HepG2 (cell line): ENCODE data around the gene ELAPOR1. TPM values are rescaled to one million over a fixed set of nuclear protein-coding genes. Genes with fewer than 3 reads are reported as not detected.

Experiments
- ARHGAP35 ChIP-seq: sonication (generic); formaldehyde crosslinking; IDR thresholded peaks from 2 replicates; pipeline ENCODE4 v1.9.0; 2022; ENCODE audit warnings: mild to moderate bottlenecking, inconsistent platforms, moderate library complexity, missing genetic modification reagents, borderline replicate concordance
- JARID2 ChIP-seq: sonication (generic); formaldehyde crosslinking; IDR thresholded peaks from 2 replicates; pipeline ENCODE4 v1.8.1; 2023; ENCODE audit warnings: missing genetic modification reagents, inconsistent platforms; ENCODE audit not compliant: insufficient replicate concordance
- KDM6A ChIP-seq: IDR thresholded peaks from 2 replicates; pipeline ENCODE4 v1.6.1; 2016; ENCODE audit warnings: low read depth
- KMT2A ChIP-seq: sonication (generic); formaldehyde crosslinking; IDR thresholded peaks from 2 replicates; pipeline ENCODE4 v1.4.0; 2020; ENCODE audit warnings: missing genetic modification reagents
- MAF1 ChIP-seq: sonication (generic); formaldehyde crosslinking; IDR thresholded peaks from 2 replicates; pipeline ENCODE4 v1.5.0; 2020; ENCODE audit warnings: missing genetic modification reagents, borderline replicate concordance
- MAFF ChIP-seq: IDR thresholded peaks from 2 replicates; pipeline ENCODE4 v1.6.1; 2011; ENCODE audit warnings: low read depth, low read length, improper control_type of control experiment
- MTA1 ChIP-seq: sonication (generic); formaldehyde crosslinking; IDR thresholded peaks from 2 replicates; pipeline ENCODE4 v1.4.0; 2020; ENCODE audit warnings: missing genetic modification reagents, mild to moderate bottlenecking, borderline replicate concordance
- NBN ChIP-seq: fragments of 450-650 bp; conservative IDR thresholded peaks from 2 replicates; pipeline ENCODE4 v1.6.1; 2017
- NR2C2 ChIP-seq: sonication (generic); formaldehyde crosslinking; IDR thresholded peaks from 2 replicates; pipeline ENCODE4 v1.4.0; 2020; ENCODE audit warnings: missing genetic modification reagents, mild to moderate bottlenecking, moderate library complexity, borderline replicate concordance
- PAF1 ChIP-seq: IDR thresholded peaks from 2 replicates; pipeline ENCODE4 v1.6.1; 2016; ENCODE audit warnings: missing genetic modification reagents, missing compliant biosample characterization
- PHF20 ChIP-seq: sonication (generic); formaldehyde crosslinking; IDR thresholded peaks from 2 replicates; pipeline ENCODE4 v1.5.0; 2020; ENCODE audit warnings: mild to moderate bottlenecking, missing genetic modification reagents
- PRPF4 ChIP-seq: fragments of 200-400 bp; formaldehyde crosslinking; IDR thresholded peaks from 2 replicates; pipeline ENCODE4 v1.6.1; 2016; ENCODE audit warnings: low read length, low read depth; ENCODE audit not compliant: poor library complexity, severe bottlenecking
- SP2 ChIP-seq: sonication (generic); formaldehyde crosslinking; IDR thresholded peaks from 2 replicates; pipeline ENCODE4 v1.5.1; 2020; ENCODE audit warnings: mild to moderate bottlenecking, missing genetic modification reagents
- ZBTB1 ChIP-seq: sonication (generic); formaldehyde crosslinking; IDR thresholded peaks from 2 replicates; pipeline ENCODE4 v1.4.0; 2020; ENCODE audit warnings: missing genetic modification reagents, borderline replicate concordance
- ZBTB8A ChIP-seq: sonication (generic); formaldehyde crosslinking; IDR thresholded peaks from 2 replicates; pipeline ENCODE4 v1.4.0; 2020; ENCODE audit warnings: mild to moderate bottlenecking, low read depth, missing genetic modification reagents, borderline replicate concordance
- ZMYM4 ChIP-seq: sonication (generic); formaldehyde crosslinking; IDR thresholded peaks from 2 replicates; pipeline ENCODE4 v1.8.1; 2023; ENCODE audit warnings: mild to moderate bottlenecking, missing genetic modification reagents
- ZNF282 ChIP-seq: fragments of 450-650 bp; IDR thresholded peaks from 2 replicates; pipeline ENCODE4 v1.6.1; 2018; ENCODE audit not compliant: partially characterized antibody
- ZNF326 ChIP-seq: sonication (generic); formaldehyde crosslinking; IDR thresholded peaks from 2 replicates; pipeline ENCODE4 v1.4.0; 2020; ENCODE audit warnings: missing genetic modification reagents, borderline replicate concordance
- ZNF431 ChIP-seq: sonication (generic); formaldehyde crosslinking; IDR thresholded peaks from 2 replicates; pipeline ENCODE4 v1.9.0; 2022; ENCODE audit warnings: missing genetic modification reagents, low read depth, mild to moderate bottlenecking, borderline replicate concordance
- ZNF557 ChIP-seq: sonication (generic); formaldehyde crosslinking; IDR thresholded peaks from 2 replicates; pipeline ENCODE4 v1.4.0; 2020; ENCODE audit warnings: missing genetic modification reagents
- ZNF558 ChIP-seq: sonication (generic); formaldehyde crosslinking; IDR thresholded peaks from 2 replicates; pipeline ENCODE4 v1.9.0; 2022; ENCODE audit warnings: mild to moderate bottlenecking, missing genetic modification reagents, borderline replicate concordance
- ZNF563 ChIP-seq: sonication (generic); formaldehyde crosslinking; IDR thresholded peaks from 2 replicates; pipeline ENCODE4 v1.8.0; 2022; ENCODE audit warnings: mild to moderate bottlenecking, moderate library complexity, missing genetic modification reagents
- ZNF607 ChIP-seq: sonication (generic); formaldehyde crosslinking; IDR thresholded peaks from 2 replicates; pipeline ENCODE4 v1.5.1; 2020; ENCODE audit warnings: missing genetic modification reagents, mild to moderate bottlenecking, borderline replicate concordance
- ZNF616 ChIP-seq: sonication (generic); formaldehyde crosslinking; IDR thresholded peaks from 2 replicates; pipeline ENCODE4 v1.5.0; 2020; ENCODE audit warnings: low read depth, mild to moderate bottlenecking, missing genetic modification reagents
- ZNF619 ChIP-seq: sonication (generic); formaldehyde crosslinking; IDR thresholded peaks from 2 replicates; pipeline ENCODE4 v1.4.0; 2020; ENCODE audit warnings: mild to moderate bottlenecking, missing genetic modification reagents
- ZNF83 ChIP-seq: sonication (generic); formaldehyde crosslinking; IDR thresholded peaks from 2 replicates; pipeline ENCODE4 v1.4.0; 2020; ENCODE audit warnings: missing genetic modification reagents, mild to moderate bottlenecking, borderline replicate concordance
- polyA plus RNA-seq, 8 experiments: library from polyadenylated mRNA; depleted of rRNA in 3 of 8; stranded (reverse) in 7 of 8; unstranded in 1 of 8; fragments of >200 nt; fragmentation: Illumina TruSeq in 4 of 8; extraction: Trizol in 4 of 8; gene quantifications; 2 replicates each; pipeline versions ENCODE4 v1.2.1 to v1.2.3, GENCODE V29; 2011 to 2016; ENCODE audit warnings: low read depth in 4 of 8, missing spikeins in 1 of 8, mixed read lengths in 1 of 8; ENCODE audit not compliant: insufficient read depth in 1 of 8
- total RNA-seq, 5 experiments: library from RNA; depleted of rRNA; stranded (reverse); fragments of >200 nt; fragmentation: Illumina TruSeq; extraction: Trizol; gene quantifications; 2 replicates each; pipeline ENCODE4 v1.2.3, GENCODE V29; 2016; ENCODE audit warnings: low read depth in 1 of 5
- TF ChIP-seq, protein P1 (sequence below), 2 experiments: fragments of 450-650 bp in 1 of 2; sonication (generic) in 1 of 2; formaldehyde crosslinking; IDR thresholded peaks; 2 replicates each; pipeline versions ENCODE4 v1.5.0 to v1.8.0; 2020 to 2022; ENCODE audit warnings: mild to moderate bottlenecking in 1 of 2, missing genetic modification reagents in 1 of 2
- TF ChIP-seq, protein P2 (sequence below): sonication (generic); formaldehyde crosslinking; IDR thresholded peaks from 2 replicates; pipeline ENCODE4 v1.5.0; 2020; ENCODE audit warnings: missing genetic modification reagents
- TF ChIP-seq, protein P3 (sequence below): sonication (generic); formaldehyde crosslinking; IDR thresholded peaks from 2 replicates; pipeline ENCODE4 v1.4.0; 2020; ENCODE audit warnings: mild to moderate bottlenecking, missing genetic modification reagents

The ELAPOR1 gene
- total and polyA plus RNA-seq, 2 of the 13 experiments (the other 11 are each of a cell fraction or from before 2014, with no cell fraction given) = 0.13 to 0.20 TPM

DNA sequence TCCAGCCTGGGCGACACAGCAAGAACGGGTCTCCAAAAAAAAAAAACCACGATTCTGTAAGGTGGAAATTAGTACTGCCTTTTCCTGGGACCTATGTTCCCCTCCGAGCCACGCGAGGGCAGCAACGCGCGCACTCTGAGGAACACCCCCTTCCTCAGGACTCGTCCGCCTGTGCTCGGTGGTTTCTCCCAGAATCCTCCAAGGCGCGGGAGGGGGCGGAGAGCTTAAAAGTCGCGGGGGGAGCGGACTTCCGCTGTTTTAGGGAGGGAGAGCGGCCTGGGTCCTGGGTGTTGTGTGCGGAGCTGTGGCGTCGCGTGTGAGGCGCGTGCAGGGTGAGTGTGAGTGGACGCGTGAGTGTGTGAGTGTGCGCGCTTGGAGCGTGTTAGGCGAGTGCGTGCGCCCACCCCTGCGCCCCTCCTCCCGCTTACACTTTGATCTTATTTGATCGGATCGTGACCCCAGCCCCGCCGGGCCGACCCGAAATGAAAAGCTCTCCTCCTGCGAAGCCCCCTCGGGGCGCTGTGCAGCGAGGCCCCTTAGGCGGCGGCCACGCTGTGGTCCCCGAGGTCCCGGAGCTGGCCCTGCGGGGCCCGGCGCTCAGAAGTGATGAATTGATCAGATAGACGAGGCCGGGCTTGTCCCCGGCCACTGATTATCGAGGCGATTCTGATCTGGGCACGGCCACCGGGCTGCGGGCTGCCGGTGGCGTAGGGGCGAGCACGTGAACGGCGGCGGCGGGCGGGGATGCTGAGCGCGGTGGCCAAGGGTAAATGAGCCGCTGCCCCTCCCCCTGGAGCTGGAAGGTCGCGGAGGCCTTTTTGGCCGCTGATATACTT, 13.8 kb upstream of the ELAPOR1 start (continued):
- TF ChIP-seq KDM6A (CRISPR knock-in tag) = no peak
- TF ChIP-seq NR2C2 (CRISPR knock-in tag) = peak; percentile 74
- TF ChIP-seq SP2 (CRISPR knock-in tag) = peak; percentile 68
- TF ChIP-seq, protein P1, sequence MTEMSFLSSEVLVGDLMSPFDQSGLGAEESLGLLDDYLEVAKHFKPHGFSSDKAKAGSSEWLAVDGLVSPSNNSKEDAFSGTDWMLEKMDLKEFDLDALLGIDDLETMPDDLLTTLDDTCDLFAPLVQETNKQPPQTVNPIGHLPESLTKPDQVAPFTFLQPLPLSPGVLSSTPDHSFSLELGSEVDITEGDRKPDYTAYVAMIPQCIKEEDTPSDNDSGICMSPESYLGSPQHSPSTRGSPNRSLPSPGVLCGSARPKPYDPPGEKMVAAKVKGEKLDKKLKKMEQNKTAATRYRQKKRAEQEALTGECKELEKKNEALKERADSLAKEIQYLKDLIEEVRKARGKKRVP (CRISPR knock-in tag; IDR thresholded peaks at IDR 0.05) = peak in 1 of 2 experiments; percentile 72; a peak in 2 of 4 replicates
- peak; percentile 90 for TF ChIP-seq ARHGAP35
- no peak for TF ChIP-seq JARID2 (CRISPR knock-in tag)
- no peak; the same call in 1 of the 2 replicates for TF ChIP-seq ZNF557 (CRISPR knock-in tag)
- no peak for TF ChIP-seq ZNF326 (CRISPR knock-in tag)
- no peak for TF ChIP-seq NBN
- no peak for TF ChIP-seq ZBTB8A (CRISPR knock-in tag)
- TF ChIP-seq ZNF563 (CRISPR knock-in tag) = peak; percentile 97
- peak; percentile 86 for TF ChIP-seq MAF1 (CRISPR knock-in tag)
- TF ChIP-seq PRPF4 = no peak
- TF ChIP-seq ZNF83 (CRISPR knock-in tag) = no peak
- TF ChIP-seq KMT2A (CRISPR knock-in tag) = peak; percentile 89
- peak; percentile 97 for TF ChIP-seq ZNF616 (CRISPR knock-in tag)
- no peak for TF ChIP-seq PAF1 (CRISPR knock-in tag)
- TF ChIP-seq ZNF619 (CRISPR knock-in tag) = no peak; the same call in 1 of the 2 replicates
- TF ChIP-seq, protein P2, sequence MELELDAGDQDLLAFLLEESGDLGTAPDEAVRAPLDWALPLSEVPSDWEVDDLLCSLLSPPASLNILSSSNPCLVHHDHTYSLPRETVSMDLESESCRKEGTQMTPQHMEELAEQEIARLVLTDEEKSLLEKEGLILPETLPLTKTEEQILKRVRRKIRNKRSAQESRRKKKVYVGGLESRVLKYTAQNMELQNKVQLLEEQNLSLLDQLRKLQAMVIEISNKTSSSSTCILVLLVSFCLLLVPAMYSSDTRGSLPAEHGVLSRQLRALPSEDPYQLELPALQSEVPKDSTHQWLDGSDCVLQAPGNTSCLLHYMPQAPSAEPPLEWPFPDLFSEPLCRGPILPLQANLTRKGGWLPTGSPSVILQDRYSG (CRISPR knock-in tag) = no peak
- peak; percentile 80; the same call in 1 of the 2 replicates for TF ChIP-seq MTA1 (CRISPR knock-in tag)
- TF ChIP-seq ZBTB1 (CRISPR knock-in tag) = peak; percentile 66; the same call in 1 of the 2 replicates
- peak; percentile 74 for TF ChIP-seq ZNF607 (CRISPR knock-in tag)
- TF ChIP-seq ZNF431 (CRISPR knock-in tag) = no peak; the same call in 1 of the 2 replicates
- TF ChIP-seq ZNF558 (CRISPR knock-in tag) = peak; percentile 10; the same call in 1 of the 2 replicates
- TF ChIP-seq PHF20 (CRISPR knock-in tag) = peak; percentile 89
- no peak for TF ChIP-seq MAFF
- TF ChIP-seq, protein P3, sequence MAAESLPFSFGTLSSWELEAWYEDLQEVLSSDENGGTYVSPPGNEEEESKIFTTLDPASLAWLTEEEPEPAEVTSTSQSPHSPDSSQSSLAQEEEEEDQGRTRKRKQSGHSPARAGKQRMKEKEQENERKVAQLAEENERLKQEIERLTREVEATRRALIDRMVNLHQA (CRISPR knock-in tag) = no peak
- TF ChIP-seq ZNF282 = no peak
- TF ChIP-seq ZMYM4 = peak; percentile 100
